Activated CD4-positive, alpha-beta memory T cell treated with anti-CD3 and anti-CD28 coated beads, Interleukin-2, amount 10 ng/mL, durations not matched to agents 7 days and 5 days (primary cell): Measurements from ENCODE around the gene TAS2R20. TPM values are rescaled to one million over a fixed set of nuclear protein-coding genes. Genes with fewer than 3 reads are reported as not detected.

Experiments
- total RNA-seq, 2 experiments: library from RNA; stranded (reverse); gene quantifications; one replicate each; pipeline ENCODE4 v1.2.3, GENCODE V29; 2021

The TAS2R20 gene
- total RNA-seq, 2 experiments from 2014 or later, result 0.50 to 0.78 TPM

Other genes with a start within 250 kb of the TAS2R20 start
- not detected for gene TAS2R7, start 195.7 kb downstream of the TAS2R20 start, total RNA-seq
- gene TAS2R8, start 191.0 kb downstream of the TAS2R20 start, total RNA-seq, result not detected
- not detected for gene TAS2R9, start 188.1 kb downstream of the TAS2R20 start, total RNA-seq
- gene TAS2R10, start 171.9 kb downstream of the TAS2R20 start, total RNA-seq, result under 1 TPM; 0.30 to 0.35 TPM
- gene PRR4, start 148.8 kb downstream of the TAS2R20 start, total RNA-seq, result under 1 TPM; 0.68 to 0.98 TPM
- gene PRH1, start 114.0 kb downstream of the TAS2R20 start, total RNA-seq, result 10 to 100 TPM in 1 of 2 experiments, 1 to 10 TPM in 1; 9.7 to 10.8 TPM
- gene TAS2R13, start 88.7 kb downstream of the TAS2R20 start, total RNA-seq, result under 1 TPM; 0.23 to 0.25 TPM
- not detected for gene PRH2, start 69.1 kb downstream of the TAS2R20 start, total RNA-seq
- gene TAS2R14, start 59.0 kb downstream of the TAS2R20 start, total RNA-seq, result 1 to 10 TPM; 1.2 to 1.3 TPM
- under 1 TPM; 0.25 to 0.73 TPM for gene TAS2R50, start 11.4 kb downstream of the TAS2R20 start, total RNA-seq
- gene TAS2R19, start 24.3 kb upstream of the TAS2R20 start, total RNA-seq, result 1 to 10 TPM; 1.1 to 1.3 TPM
- 1 to 10 TPM; 1.7 to 1.9 TPM for gene TAS2R31, start 33.1 kb upstream of the TAS2R20 start, total RNA-seq
- gene TAS2R46, start 64.0 kb upstream of the TAS2R20 start, total RNA-seq, result under 1 TPM; 0.43 to 0.95 TPM
- gene TAS2R43, start 94.0 kb upstream of the TAS2R20 start, total RNA-seq, result under 1 TPM; 0.55 to 0.63 TPM
- 1 to 10 TPM; 1.6 to 1.7 TPM for gene TAS2R30, start 136.3 kb upstream of the TAS2R20 start, total RNA-seq
- gene SMIM10L1, start 172.9 kb upstream of the TAS2R20 start, total RNA-seq, result 1 to 10 TPM; 8.3 TPM
- gene TAS2R42, start 188.6 kb upstream of the TAS2R20 start, total RNA-seq, result not detected